ENCODE data around the gene C4A.
"Not testable (repeated sequence)": the region's sequence is repeated elsewhere in the genome, so short reads cannot be mapped to it uniquely, and the experiment has no call there.

GRCh38 chr6:32004864-32005537 is 23.1 kb downstream of the C4A start:
- TF ChIP-seq OSR1 (CRISPR knock-in tag; IDR thresholded peaks at IDR 0.05); CSRNP3 (CRISPR knock-in tag; IDR thresholded peaks at IDR 0.05); RARB (CRISPR knock-in tag; IDR thresholded peaks at IDR 0.05); GLIS3 (CRISPR knock-in tag; IDR thresholded peaks at IDR 0.05); ZFP30 (CRISPR knock-in tag; IDR thresholded peaks at IDR 0.05); PPARA (CRISPR knock-in tag; IDR thresholded peaks at IDR 0.05; ENCODE audit: borderline replicate concordance); ISL1 (CRISPR knock-in tag; IDR thresholded peaks at IDR 0.05); TOX (CRISPR knock-in tag; IDR thresholded peaks at IDR 0.05; ENCODE audit: borderline replicate concordance); TSHZ2 (CRISPR knock-in tag; IDR thresholded peaks at IDR 0.05); BACH2 (CRISPR knock-in tag; IDR thresholded peaks at IDR 0.05; ENCODE audit: borderline replicate concordance); PATZ1 (CRISPR knock-in tag; IDR thresholded peaks at IDR 0.05; ENCODE audit: borderline replicate concordance); CREB5 (CRISPR knock-in tag; IDR thresholded peaks at IDR 0.05; ENCODE audit: low read depth); ZNF565 (CRISPR knock-in tag; conservative IDR thresholded peaks at IDR 0.05; ENCODE audit: low read depth): not testable (repeated sequence)
